Measurements from ENCODE around the gene FSTL3.

The FSTL3 gene

GRCh38 chr19:646779-647565 lies 29.2 kb upstream of the FSTL3 start:
- no peak for DNase-seq (ENCODE audit: low spot score)
- TF ChIP-seq, protein P1, sequence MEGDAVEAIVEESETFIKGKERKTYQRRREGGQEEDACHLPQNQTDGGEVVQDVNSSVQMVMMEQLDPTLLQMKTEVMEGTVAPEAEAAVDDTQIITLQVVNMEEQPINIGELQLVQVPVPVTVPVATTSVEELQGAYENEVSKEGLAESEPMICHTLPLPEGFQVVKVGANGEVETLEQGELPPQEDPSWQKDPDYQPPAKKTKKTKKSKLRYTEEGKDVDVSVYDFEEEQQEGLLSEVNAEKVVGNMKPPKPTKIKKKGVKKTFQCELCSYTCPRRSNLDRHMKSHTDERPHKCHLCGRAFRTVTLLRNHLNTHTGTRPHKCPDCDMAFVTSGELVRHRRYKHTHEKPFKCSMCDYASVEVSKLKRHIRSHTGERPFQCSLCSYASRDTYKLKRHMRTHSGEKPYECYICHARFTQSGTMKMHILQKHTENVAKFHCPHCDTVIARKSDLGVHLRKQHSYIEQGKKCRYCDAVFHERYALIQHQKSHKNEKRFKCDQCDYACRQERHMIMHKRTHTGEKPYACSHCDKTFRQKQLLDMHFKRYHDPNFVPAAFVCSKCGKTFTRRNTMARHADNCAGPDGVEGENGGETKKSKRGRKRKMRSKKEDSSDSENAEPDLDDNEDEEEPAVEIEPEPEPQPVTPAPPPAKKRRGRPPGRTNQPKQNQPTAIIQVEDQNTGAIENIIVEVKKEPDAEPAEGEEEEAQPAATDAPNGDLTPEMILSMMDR (IDR thresholded peaks at IDR 0.05; ENCODE audit: extremely low read depth, missing control alignments), result no peak

DNA sequence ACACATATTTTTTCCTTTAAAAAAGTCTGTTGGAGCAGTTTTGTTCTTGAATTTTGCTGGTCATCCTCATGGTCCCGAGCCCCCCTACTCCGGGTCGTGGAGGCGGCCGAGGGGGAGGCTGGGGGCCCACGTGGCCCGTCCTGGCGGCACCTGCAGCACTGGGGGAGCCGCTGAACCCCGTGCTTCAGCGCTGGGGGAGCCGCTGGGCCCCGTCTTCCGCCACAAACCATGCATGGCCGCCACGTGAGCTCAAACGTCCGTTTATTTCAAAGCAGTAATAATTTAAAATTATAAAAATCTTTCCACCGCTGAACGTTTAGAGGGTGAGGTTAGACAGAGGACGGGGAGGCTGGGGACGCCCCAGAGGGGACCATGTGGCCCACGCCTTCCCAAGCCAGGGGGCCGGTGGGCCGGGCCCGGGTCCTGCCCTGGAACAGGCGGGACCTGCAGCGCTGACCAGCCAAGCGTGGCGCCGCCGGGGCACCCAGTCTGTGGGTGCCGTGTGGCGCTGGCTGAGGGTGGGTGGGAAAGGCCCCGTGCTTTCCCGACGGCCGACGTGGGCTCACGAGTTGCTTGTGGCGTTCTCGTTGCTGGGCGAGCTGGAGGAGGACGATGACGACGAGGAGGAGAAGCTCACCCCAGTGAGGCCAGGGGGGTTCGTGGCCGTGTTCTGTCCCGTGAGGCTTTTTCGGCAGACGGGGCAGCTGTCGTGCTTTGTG lies 28.5 kb upstream of the FSTL3 start:
- TF ChIP-seq, protein P1 (IDR thresholded peaks at IDR 0.05; ENCODE audit: extremely low read depth, missing control alignments), result no peak
- no peak for DNase-seq (ENCODE audit: low spot score)

DNA sequence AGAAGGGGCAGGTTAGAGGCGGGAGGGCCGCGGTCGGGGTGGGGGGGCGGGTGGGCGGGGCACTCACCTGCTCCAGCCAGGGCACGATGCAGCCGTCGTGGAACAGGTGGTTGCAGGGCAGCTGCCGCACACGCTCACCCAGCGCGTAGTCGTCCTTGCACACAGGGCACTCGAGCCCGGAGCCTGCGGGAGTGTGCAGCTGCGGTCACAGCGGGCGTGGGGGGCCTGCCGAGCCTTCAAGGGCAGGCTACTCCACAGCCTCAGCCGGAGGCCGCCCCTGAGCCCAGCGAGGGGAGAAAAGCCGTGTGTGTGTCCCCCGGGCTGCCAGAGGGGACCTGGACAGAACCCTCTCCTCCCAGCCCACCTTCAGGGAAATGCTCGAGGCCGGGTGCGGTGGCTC lies 27.9 kb upstream of the FSTL3 start:
- DNase-seq (ENCODE audit: low spot score), result no peak
- TF ChIP-seq, protein P1 (IDR thresholded peaks at IDR 0.05; ENCODE audit: extremely low read depth, missing control alignments), result no peak

DNA sequence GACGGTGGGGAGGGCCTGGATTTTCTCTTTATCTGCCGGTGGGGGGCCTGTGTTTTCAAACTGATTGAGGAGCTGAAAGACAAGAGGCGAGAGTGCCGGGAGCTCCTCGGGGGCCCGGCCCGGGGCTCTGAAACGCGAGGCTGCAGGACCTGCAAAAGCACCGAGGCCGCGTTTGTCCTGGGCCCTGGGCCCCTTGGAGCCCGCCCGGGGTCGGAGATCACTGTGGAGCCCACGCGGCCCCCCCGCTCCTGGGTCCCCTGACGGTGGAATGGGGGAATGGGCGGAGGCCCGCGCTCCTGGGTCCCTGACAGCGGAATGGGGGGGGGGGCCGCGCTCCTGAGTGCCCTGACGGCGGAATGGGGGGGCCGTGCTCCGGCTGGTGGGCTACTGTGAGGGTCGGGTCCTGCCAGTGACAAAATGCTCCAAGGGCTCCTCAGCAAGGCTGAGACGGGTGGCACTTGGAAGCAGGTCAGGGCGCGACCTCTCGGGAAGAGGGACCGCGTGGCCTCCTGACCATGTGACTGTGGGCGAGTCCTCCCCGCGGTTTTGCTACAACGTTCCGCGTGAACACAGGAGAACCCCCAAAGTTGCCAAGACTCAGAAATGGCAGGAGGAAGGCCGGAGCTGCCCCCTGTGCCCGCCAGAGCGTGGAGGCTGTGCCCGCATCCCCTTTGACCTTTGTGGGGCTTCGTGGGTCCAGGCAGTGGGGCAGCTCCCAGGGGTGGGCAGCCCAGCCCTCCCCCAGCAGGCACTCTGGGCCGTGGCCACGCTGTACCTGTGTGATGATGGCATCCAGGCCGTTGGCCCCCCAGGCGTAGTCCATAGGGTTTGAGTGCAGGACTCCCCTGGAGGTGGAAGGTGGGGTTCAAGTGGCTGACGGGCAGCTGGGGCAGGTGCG lies 27.0 kb upstream of the FSTL3 start:
- DNase-seq (ENCODE audit: low spot score), result no peak
- TF ChIP-seq, protein P1 (IDR thresholded peaks at IDR 0.05; ENCODE audit: extremely low read depth, missing control alignments), result no peak

DNA sequence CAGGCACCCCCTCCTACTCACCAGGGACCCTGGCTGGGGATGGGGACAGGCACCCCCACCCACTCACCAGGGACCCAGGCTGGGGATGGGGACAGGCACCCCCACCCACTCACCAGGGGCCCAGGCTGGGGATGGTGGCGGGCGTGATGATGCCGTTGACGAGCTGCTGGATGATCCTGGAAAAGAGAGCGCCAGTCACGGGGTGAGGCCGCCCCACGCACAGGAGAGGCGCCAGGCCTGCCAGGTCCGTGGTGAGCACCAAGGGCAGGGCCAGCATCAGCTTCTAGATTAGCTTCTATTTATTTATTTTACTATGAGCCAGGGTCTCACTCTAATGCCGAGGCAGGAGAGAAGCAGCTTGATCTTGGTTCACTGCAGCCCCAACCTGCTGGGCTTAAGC lies 26.1 kb upstream of the FSTL3 start:
- no peak for DNase-seq (ENCODE audit: low spot score)
- TF ChIP-seq, protein P1 (IDR thresholded peaks at IDR 0.05; ENCODE audit: extremely low read depth, missing control alignments), result no peak

GRCh38 chr19:651114-651818 lies 24.9 kb upstream of the FSTL3 start:
- TF ChIP-seq, protein P1 (IDR thresholded peaks at IDR 0.05; ENCODE audit: extremely low read depth, missing control alignments), result no peak
- DNase-seq (ENCODE audit: low spot score), result no peak

All from GM20000 (cell line).